Smooth muscle cell (in vitro differentiated cells): ENCODE data around the gene ATF3. TPM values are rescaled to one million over a fixed set of nuclear protein-coding genes. Genes with fewer than 3 reads are reported as not detected.

Experiments
- DNase-seq: peaks from one replicate; lab custom pipeline; 2025; ENCODE audit not compliant: unreplicated experiment; lab: John Stamatoyannopoulos, UW
- H2AFZ ChIP-seq: fragments of 200-600 bp; sonication (generic); 2 replicates; pipeline ENCODE4 v1.6.0; 2016; ENCODE audit warnings: antibody characterized with exemption, low read depth, mild to moderate bottlenecking
- H3F3A ChIP-seq: fragments of 200-600 bp; sonication (generic); 2 replicates; pipeline ENCODE4 v1.6.0; 2017; ENCODE audit warnings: antibody characterized with exemption, low read depth
- H3K27ac ChIP-seq: fragments of 200-600 bp; sonication (generic); 2 replicates; pipeline ENCODE4 v1.5.1; 2016; ENCODE audit warnings: low read depth, mild to moderate bottlenecking
- H3K27me3 ChIP-seq: fragments of 200-600 bp; sonication (generic); 2 replicates; pipeline ENCODE4 v1.6.1; 2016; ENCODE audit warnings: low read depth, mild to moderate bottlenecking
- H3K36me3 ChIP-seq: fragments of 200-600 bp; sonication (generic); 2 replicates; pipeline ENCODE4 v1.5.1; 2016; ENCODE audit warnings: low read depth
- H3K4me1 ChIP-seq: fragments of 200-600 bp; sonication (generic); 2 replicates; pipeline ENCODE4 v1.5.1; 2016; ENCODE audit warnings: low read depth
- H3K4me2 ChIP-seq: fragments of 200-600 bp; sonication (generic); 2 replicates; pipeline ENCODE4 v1.6.0; 2016; ENCODE audit warnings: mild to moderate bottlenecking
- H3K4me3 ChIP-seq: fragments of 200-600 bp; sonication (generic); 2 replicates; pipeline ENCODE4 v1.5.1; 2016; ENCODE audit warnings: mild to moderate bottlenecking
- H3K79me2 ChIP-seq: fragments of 200-600 bp; sonication (generic); 2 replicates; pipeline ENCODE4 v1.6.0; 2016; ENCODE audit warnings: low read depth, mild to moderate bottlenecking
- H3K9ac ChIP-seq: fragments of 200-600 bp; sonication (generic); 2 replicates; pipeline ENCODE4 v1.6.0; 2016; ENCODE audit warnings: low read depth
- H3K9me3 ChIP-seq: fragments of 200-600 bp; sonication (generic); replicated peaks from 2 replicates; pipeline ENCODE4 v1.5.1; 2016; ENCODE audit warnings: low read depth
- H4K20me1 ChIP-seq: fragments of 200-600 bp; sonication (generic); 2 replicates; pipeline ENCODE4 v1.6.0; 2016; ENCODE audit warnings: low read depth
- CTCF ChIP-seq: fragments of 200-600 bp; sonication (generic); IDR thresholded peaks from 2 replicates; pipeline ENCODE4 v1.5.1; 2017; ENCODE audit warnings: borderline replicate concordance, mild to moderate bottlenecking, antibody characterized with exemption; ENCODE audit not compliant: insufficient read depth, poor library complexity, severe bottlenecking
- WGBS: methylation state at CpG from one replicate; pipeline ENCODE4 v1.1.7; 2016; ENCODE audit warnings: low lambda C conversion rate; 5-methylcytosine and 5-hydroxymethylcytosine counted together
- polyA plus RNA-seq: library from polyadenylated mRNA; unstranded; fragments of >200 nt; fragmentation: Nextera tagmentation; extraction: Ambion mirVana; gene quantifications from 2 replicates; pipeline ENCODE4 v1.2.1, GENCODE V29; 2016
- total RNA-seq: library from RNA; depleted of rRNA; stranded (reverse); fragments of >200 nt; gene quantifications from 2 replicates; pipeline ENCODE4 v1.2.3, GENCODE V29; 2014

ATF3 gene
- total and polyA plus RNA-seq, 2 experiments from 2014 or later: 152 to 231 TPM

DNA sequence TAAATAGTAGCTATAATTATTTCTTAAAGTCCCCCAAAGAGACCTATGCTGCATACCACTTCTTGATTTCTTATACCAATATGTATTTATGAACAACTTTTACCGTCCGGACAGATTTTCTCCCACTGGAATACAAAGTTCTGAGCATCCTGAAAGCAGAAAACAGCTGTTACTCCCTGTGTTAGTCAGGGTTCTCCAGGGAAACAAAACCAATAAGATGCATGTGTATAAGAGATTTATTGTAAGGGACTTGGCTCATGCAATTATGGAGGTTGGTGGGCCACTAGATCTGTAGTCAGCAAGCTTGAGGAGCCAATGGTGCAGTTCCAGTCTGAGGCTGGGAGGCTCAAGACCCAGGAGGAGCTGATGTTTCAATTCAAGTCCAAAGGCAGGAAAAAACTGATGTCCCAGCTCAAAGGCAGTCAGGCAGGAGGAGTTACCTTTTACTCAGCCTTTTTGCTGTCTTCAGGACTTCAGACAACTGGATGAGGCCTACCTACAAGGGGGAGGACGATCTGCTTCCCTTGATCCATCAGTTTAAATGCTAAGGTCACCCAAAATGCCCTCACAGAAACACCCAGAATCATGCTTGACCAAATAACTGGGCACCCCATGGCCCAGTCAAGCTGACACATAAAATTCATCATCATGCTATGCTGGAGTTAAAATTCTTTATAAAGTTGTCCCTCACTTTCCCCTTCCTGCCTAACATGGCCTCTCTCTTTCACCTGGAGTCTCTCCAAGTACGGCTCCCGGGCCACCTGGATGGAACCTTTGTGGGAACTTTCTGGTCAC lies 24.3 kb upstream of the ATF3 start:
- no peaks in the 10 kb centered on the region for H3K79me2 ChIP-seq
- H3K36me3 ChIP-seq: no peaks in the 10 kb centered on the region
- no peaks in the 10 kb centered on the region for H3K9me3 ChIP-seq
- WGBS: 94% methylated on average over 5 of the region's 5 CpGs
- peaks cover 19% of the 10 kb centered on the region for H3K4me1 ChIP-seq
- H3K27ac ChIP-seq: no peak overlapping the region
- no peak overlapping the region for H3K9ac ChIP-seq
- H4K20me1 ChIP-seq: no peaks in the 10 kb centered on the region
- no peak overlapping the region for H2AFZ ChIP-seq
- H3K4me3 ChIP-seq: no peak overlapping the region
- no peak for DNase-seq
- no peaks in the 10 kb centered on the region for H3F3A ChIP-seq
- H3K27me3 ChIP-seq: no peaks in the 10 kb centered on the region
- no peak for TF ChIP-seq CTCF
- H3K4me2 ChIP-seq: no peak overlapping the region

DNA sequence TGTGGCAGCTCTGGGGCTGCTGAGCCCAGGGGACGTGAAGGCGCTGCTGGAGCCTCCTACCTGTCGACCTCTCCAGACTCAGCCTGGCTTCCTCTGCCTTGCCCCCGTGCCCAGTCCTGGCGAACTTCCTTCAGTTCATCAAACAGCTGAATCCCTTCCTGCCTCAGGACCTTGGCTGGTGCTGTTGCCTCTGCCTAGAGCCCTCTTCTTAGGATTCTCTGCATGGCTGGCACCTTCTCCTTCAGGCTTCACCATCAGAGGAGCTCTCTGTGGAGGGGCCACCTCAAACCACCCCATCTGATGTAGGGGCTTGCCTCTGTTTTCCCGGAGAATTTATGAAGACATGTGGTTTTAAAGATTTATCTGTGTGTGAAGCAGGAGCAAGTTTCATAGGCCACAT lies 23.4 kb upstream of the ATF3 start:
- Histone ChIP-seq H3K4me3 (no peak overlapping the region), H3K27ac (no peak overlapping the region), H4K20me1 (no peaks in the 10 kb centered on the region), H3K27me3 (no peaks in the 10 kb centered on the region), H3F3A (no peaks in the 10 kb centered on the region), H3K4me2 (no peak overlapping the region), H3K36me3 (no peaks in the 10 kb centered on the region), H3K9ac (no peak overlapping the region), H3K4me1 (peaks cover 19% of the 10 kb centered on the region), H3K9me3 (no peaks in the 10 kb centered on the region), H3K79me2 (no peaks in the 10 kb centered on the region), H2AFZ (no peak overlapping the region)
- no peak for DNase-seq
- TF ChIP-seq CTCF: no peak
- 97% methylated on average over 6 of the region's 6 CpGs for WGBS

DNA sequence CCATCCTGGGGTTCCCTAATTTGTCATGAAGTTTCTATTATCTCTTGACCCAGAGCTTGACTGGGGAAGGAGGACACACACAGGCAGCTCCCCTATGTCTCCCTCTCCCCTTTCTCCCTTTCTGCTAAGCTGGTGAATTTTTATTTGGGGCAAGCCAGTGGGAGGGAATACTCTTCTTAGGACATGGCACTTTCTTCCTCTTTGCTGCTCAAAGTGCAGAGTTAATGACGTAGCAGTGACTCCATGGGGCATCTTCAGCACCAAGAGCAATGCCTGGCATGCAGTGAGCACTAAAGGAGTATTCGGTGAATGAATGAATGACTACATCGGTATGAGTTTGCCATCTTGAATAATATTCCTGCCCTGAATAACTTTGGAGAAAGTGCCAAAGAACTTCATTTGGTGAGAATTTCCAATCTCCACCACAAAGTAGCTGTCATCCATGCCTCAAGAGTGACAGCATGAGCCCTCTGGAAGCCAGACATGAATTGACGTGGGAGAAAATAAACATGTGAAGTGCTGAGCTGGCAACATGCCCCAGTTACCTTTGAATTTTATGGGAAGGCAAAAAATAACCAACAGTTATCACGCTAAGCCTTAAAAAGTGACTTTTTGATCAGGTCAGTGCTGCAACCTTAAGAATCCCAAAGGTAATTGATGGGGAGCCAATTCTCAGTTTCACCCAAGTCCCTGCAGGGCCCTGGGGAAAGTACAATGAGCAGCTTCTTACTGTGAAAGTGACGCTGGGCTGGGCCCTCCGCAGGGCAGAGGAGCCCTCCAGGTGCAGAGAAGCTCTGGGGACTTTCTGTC lies 22.1 kb upstream of the ATF3 start:
- Histone ChIP-seq H3K36me3 (no peaks in the 10 kb centered on the region), H3K9me3 (no peaks in the 10 kb centered on the region), H3K4me2 (no peak overlapping the region), H3K79me2 (no peaks in the 10 kb centered on the region), H3K27me3 (no peaks in the 10 kb centered on the region), H3K9ac (peak overlapping the region; percentile 37), H3K4me1 (peaks cover 19% of the 10 kb centered on the region), H4K20me1 (no peaks in the 10 kb centered on the region), H3K4me3 (no peak overlapping the region), H2AFZ (no peak overlapping the region), H3F3A (no peaks in the 10 kb centered on the region), H3K27ac (peak overlapping the region; percentile 68)
- no peak for TF ChIP-seq CTCF
- 82% methylated on average over 7 of the region's 7 CpGs for WGBS
- DNase-seq: no peak
